Measurements from ENCODE around the gene GTF2I. TPM values are rescaled to one million over a fixed set of nuclear protein-coding genes. Genes with fewer than 3 reads are reported as not detected.

The GTF2I gene
- total RNA-seq, 1 experiment from 2014 or later, result 357 TPM

DNA sequence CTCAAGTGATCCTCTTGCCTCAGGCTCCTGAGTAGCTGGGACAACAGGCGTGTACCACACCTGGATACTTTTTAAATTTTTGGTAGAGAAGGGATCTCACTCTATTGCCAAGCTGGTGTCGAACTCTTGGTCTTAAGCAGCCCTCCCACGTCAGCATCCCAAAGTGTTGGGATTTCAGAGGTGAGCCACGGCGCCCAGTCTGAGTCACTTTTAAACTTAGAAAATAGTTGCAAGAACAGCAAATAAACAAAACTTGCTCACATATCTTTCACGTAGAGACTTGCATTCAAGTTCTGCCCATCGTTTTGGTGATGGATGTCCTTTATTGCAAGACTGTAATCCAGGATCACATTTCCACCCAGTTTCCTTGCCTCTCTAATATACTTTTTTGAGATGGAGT lies 16.6 kb downstream of the GTF2I start:
- H4K20me1 ChIP-seq (ENCODE audit: control insufficient read depth, insufficient read depth, insufficient read length), result no peaks in the 10 kb centered on the region
- H3K4me1 ChIP-seq (ENCODE audit: insufficient read depth, low read length), result no peaks in the 10 kb centered on the region
- H3K27me3 Mint-ChIP-seq (ENCODE audit: low read depth), result no peaks in the 10 kb centered on the region
- no peaks in the 10 kb centered on the region for H3K9me3 Mint-ChIP-seq
- no peak overlapping the region for H2BK15ac ChIP-seq (ENCODE audit: low read depth, low read length)
- no peak overlapping the region for H3K9ac ChIP-seq (ENCODE audit: extremely low read depth, insufficient read length, low read length)
- no peak for DNase-seq
- no peak overlapping the region for H4K91ac ChIP-seq (ENCODE audit: insufficient read length, low read depth, low read length)
- H3K18ac ChIP-seq (ENCODE audit: insufficient read length, low read depth, low read length), result no peak overlapping the region
- H2BK12ac ChIP-seq (ENCODE audit: insufficient read length, low read depth, low read length), result no peak overlapping the region
- no peak overlapping the region for H3K4me3 Mint-ChIP-seq
- H3K27ac Mint-ChIP-seq, result peak overlapping the region in 2 of 3 experiments; percentile 47 to 58; a peak in 2 of 7 replicates
- H3K14ac ChIP-seq (ENCODE audit: insufficient read depth, low read length), result no peak overlapping the region
- H4K8ac ChIP-seq (replicated peaks; ENCODE audit: insufficient read length, low read depth, low read length), result no peak overlapping the region
- H3K27me3 ChIP-seq (ENCODE audit: insufficient read depth, low read length), result no peaks in the 10 kb centered on the region
- H3K79me1 ChIP-seq (ENCODE audit: insufficient read depth, low read depth, low read length, poor library complexity, severe bottlenecking), result peaks cover 4% of the 10 kb centered on the region
- no peak overlapping the region for H2AFZ ChIP-seq (ENCODE audit: low read length)
- H3K36me3 Mint-ChIP-seq (ENCODE audit: insufficient read depth in 1 of 3, low read depth in 3 of 3), result peaks cover 10 to 65% (median 45%) of the 10 kb centered on the region in 3 experiments; a peak in 6 of 7 replicates
- H2AK5ac ChIP-seq (ENCODE audit: insufficient read length, low read length), result no peak overlapping the region
- no peak overlapping the region for H2BK5ac ChIP-seq (ENCODE audit: insufficient read length, low read length)
- no peaks in the 10 kb centered on the region for H3K9me3 ChIP-seq (ENCODE audit: control insufficient read depth, low read depth, low read length)
- no peak overlapping the region for H3K27ac ChIP-seq (ENCODE audit: insufficient read length, low read depth, low read length)
- no peak overlapping the region for H3K56ac ChIP-seq (ENCODE audit: insufficient read length, low read depth, low read length)
- no peak overlapping the region for H3T11ph ChIP-seq (ENCODE audit: low read length)
- TF ChIP-seq, protein P1, sequence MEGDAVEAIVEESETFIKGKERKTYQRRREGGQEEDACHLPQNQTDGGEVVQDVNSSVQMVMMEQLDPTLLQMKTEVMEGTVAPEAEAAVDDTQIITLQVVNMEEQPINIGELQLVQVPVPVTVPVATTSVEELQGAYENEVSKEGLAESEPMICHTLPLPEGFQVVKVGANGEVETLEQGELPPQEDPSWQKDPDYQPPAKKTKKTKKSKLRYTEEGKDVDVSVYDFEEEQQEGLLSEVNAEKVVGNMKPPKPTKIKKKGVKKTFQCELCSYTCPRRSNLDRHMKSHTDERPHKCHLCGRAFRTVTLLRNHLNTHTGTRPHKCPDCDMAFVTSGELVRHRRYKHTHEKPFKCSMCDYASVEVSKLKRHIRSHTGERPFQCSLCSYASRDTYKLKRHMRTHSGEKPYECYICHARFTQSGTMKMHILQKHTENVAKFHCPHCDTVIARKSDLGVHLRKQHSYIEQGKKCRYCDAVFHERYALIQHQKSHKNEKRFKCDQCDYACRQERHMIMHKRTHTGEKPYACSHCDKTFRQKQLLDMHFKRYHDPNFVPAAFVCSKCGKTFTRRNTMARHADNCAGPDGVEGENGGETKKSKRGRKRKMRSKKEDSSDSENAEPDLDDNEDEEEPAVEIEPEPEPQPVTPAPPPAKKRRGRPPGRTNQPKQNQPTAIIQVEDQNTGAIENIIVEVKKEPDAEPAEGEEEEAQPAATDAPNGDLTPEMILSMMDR (conservative IDR thresholded peaks at IDR 0.05), result no peak
- no CpG with 5 or more reads among the region's 7 CpGs for WGBS (ENCODE audit: extremely low coverage, insufficient read length, low lambda C conversion rate)
- no peak overlapping the region for H2BK20ac ChIP-seq (ENCODE audit: low read depth, low read length, poor library complexity, severe bottlenecking)
- no peak overlapping the region for H3K4ac ChIP-seq (ENCODE audit: low read depth, low read length)
- no peak overlapping the region for H3K4me2 ChIP-seq (ENCODE audit: insufficient read depth, insufficient read length, low read length)
- H3K23ac ChIP-seq (ENCODE audit: insufficient read length, low read depth, low read length), result no peak overlapping the region
- H4K5ac ChIP-seq (ENCODE audit: insufficient read length, low read depth, low read length), result no peak overlapping the region
- H3K79me2 ChIP-seq (ENCODE audit: insufficient read depth, low read length), result peaks cover 39% of the 10 kb centered on the region; the same call in 1 of the 2 replicates
- no peak overlapping the region for H2BK120ac ChIP-seq (ENCODE audit: low read depth, low read length, poor library complexity, severe bottlenecking)
- H3K4me1 Mint-ChIP-seq, result peaks cover 11 to 19% of the 10 kb centered on the region in 2 experiments
- H3K23me2 ChIP-seq (ENCODE audit: insufficient read length, low read depth, low read length, poor library complexity, severe bottlenecking), result no peaks in the 10 kb centered on the region

Data from H9 (cell line).